Measurements from ENCODE around the gene MFSD12. TPM values are rescaled to one million over a fixed set of nuclear protein-coding genes. Genes with fewer than 3 reads are reported as not detected.

The MFSD12 gene
- total RNA-seq, 1 donor from 2014 or later = 80.7 TPM

DNA sequence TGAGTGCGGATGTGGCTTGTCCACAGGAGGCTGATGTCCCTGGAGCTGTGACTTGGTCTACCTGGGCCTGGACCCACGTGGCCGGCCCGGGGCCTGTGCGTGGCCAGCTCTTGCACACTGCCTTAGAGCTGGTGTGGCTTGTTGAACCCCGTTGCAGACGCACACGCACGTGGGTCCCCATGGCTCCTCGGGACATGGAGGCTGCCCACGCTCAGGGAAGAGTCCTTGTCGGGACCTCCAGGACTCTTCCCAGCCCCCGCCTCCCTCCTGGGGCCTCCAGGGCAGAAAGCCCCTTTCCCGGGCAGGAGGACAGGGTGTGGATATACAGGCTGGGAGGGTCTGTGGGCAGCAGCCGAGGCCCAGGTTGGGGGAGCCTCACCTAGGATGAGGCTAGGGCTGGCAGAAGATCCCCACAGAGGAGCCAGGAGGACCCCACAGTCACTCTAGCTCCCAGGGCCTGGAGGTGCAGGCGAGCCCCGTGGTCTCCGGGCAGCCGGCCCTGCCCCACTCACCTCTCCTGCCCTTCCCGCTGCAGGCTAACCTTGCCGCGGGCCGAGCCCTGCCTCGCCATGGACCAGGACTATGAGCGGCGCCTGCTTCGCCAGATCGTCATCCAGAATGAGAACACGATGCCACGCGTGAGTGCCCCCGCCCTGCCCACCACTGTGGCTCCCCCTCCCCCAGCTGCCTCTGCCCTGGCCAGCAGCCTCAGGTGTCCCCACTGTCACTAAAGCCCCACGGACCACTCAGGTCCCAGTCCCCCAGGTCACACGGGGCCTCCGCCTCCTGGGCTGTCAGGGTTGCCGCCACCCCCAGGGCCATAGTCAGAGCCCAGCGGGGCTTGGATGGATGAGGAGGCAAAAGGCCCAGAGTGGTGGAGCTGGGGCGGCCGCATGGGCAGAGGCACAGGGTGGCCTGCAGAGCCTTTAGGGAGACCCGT is 34.7 kb downstream of the MFSD12 start:
- Histone ChIP-seq H3K9me3 (no peaks in the 10 kb centered on the region), H3K4me1 (peaks cover 2% of the 10 kb centered on the region), H3K36me3 (peaks cover 74% of the 10 kb centered on the region), H3K27ac (no peak overlapping the region), H3K4me3 (no peak overlapping the region), H3K27me3 (ENCODE audit: low read depth) (no peaks in the 10 kb centered on the region)
- ATAC-seq (no peak), DNase-seq (no peak)
- intact Hi-C loops (cut with DNase I) = no loop called here
- TF ChIP-seq, protein P1, sequence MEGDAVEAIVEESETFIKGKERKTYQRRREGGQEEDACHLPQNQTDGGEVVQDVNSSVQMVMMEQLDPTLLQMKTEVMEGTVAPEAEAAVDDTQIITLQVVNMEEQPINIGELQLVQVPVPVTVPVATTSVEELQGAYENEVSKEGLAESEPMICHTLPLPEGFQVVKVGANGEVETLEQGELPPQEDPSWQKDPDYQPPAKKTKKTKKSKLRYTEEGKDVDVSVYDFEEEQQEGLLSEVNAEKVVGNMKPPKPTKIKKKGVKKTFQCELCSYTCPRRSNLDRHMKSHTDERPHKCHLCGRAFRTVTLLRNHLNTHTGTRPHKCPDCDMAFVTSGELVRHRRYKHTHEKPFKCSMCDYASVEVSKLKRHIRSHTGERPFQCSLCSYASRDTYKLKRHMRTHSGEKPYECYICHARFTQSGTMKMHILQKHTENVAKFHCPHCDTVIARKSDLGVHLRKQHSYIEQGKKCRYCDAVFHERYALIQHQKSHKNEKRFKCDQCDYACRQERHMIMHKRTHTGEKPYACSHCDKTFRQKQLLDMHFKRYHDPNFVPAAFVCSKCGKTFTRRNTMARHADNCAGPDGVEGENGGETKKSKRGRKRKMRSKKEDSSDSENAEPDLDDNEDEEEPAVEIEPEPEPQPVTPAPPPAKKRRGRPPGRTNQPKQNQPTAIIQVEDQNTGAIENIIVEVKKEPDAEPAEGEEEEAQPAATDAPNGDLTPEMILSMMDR (IDR thresholded peaks at IDR 0.05) = no peak

DNA sequence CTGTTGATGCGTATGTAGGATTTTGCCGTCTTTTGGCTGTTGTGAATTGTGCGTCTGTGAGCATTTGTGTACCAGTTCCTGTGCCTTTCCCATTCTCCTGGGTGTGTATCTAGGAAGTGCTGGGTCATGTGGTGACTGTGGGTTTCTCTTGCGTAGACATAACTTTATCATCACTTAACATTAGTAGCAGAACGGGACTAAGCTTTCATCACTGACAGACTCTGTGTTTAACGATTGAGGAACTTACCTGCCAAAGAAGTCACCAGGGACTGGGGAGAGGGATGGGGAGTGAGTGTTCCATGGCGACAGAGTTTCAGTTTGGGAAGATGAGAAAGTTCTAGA is 36.3 kb downstream of the MFSD12 start:
- no peaks in the 10 kb centered on the region for H3K9me3 ChIP-seq
- no peak for ATAC-seq
- H3K36me3 ChIP-seq = peaks cover 65% of the 10 kb centered on the region
- TF ChIP-seq, protein P1 (IDR thresholded peaks at IDR 0.05) = no peak
- DNase-seq = no peak
- H3K4me3 ChIP-seq = no peak overlapping the region
- no peaks in the 10 kb centered on the region for H3K27me3 ChIP-seq (ENCODE audit: low read depth)
- intact Hi-C loops (cut with DNase I) = no loop called here
- no peak overlapping the region for H3K27ac ChIP-seq
- peaks cover 16% of the 10 kb centered on the region for H3K4me1 ChIP-seq

DNA sequence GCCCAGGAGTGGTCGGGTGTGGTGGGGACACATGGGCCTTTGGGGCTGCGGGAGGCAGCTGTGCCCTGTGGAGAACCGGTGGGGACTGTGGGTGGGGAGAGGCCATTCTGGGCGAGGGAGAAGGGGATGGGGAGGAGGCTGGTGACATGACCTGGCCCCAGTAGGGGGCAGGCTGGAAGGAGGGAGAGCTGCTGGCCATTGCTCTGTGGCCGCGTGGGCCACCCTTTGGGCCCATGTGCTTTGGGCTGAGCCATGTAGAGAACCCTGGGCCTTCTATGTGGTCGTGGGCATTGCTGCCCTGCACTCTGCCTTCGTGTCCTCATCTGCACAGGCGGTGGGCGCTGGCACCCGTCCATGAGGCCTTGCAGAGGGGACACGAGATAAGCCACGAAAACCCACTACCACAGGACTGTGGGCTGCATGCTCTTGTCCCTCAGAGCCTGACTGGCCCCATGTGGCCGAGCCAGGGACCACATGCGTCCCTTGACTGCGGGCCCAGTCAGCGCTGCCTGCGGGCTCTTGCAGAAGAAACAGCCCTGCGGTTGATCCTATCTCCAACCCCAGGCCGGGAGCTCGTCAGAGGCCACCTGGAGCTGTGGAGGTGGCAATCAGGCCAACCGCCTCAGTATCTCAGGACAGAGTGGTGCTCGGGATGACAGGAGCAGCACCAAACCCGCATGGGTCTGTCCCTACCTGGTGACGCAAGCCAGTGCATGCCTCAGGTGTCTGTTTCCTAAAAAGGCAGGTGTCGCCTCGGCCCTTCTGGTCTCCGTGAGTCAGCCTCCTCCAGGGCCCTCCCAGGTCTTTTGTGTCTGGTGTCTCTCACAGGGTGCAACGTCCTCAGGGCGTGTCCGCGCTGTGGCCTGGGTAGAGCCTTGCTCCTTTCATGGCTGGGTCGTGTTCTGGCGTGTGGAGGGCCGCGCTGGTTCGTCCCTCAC is 37.0 kb downstream of the MFSD12 start:
- intact Hi-C loops (cut with DNase I) = no loop called here
- ATAC-seq (no peak), DNase-seq (no peak)
- Histone ChIP-seq H3K4me1 (peaks cover 18% of the 10 kb centered on the region), H3K27ac (no peak overlapping the region), H3K36me3 (peaks cover 61% of the 10 kb centered on the region), H3K4me3 (no peak overlapping the region), H3K27me3 (ENCODE audit: low read depth) (no peaks in the 10 kb centered on the region), H3K9me3 (no peaks in the 10 kb centered on the region)
- TF ChIP-seq, protein P1 (IDR thresholded peaks at IDR 0.05) = no peak

DNA sequence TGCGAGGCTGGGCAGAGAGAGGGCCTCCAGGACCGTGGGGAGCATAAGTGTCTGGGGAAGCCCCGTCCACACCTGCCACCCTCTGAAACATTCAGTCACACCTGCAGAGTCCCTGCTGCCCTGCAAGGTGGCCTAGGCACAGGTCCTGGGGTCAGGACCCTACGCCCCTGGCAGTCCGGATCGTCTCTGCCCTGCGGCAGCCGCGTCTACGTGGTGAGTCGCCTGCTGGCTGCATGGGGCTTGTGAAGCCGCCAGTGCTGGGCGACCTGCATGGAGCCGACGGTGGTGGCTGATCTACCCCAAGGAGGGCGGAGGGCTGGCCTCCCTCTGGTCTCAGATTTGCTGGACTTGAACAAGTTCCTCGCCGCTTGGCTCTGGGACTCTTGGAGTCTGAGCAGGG is 38.3 kb downstream of the MFSD12 start:
- H3K27ac ChIP-seq = no peak overlapping the region
- peaks cover 49% of the 10 kb centered on the region for H3K36me3 ChIP-seq
- H3K4me1 ChIP-seq = peaks cover 18% of the 10 kb centered on the region
- no peak overlapping the region for H3K4me3 ChIP-seq
- no peaks in the 10 kb centered on the region for H3K9me3 ChIP-seq
- TF ChIP-seq, protein P1 (IDR thresholded peaks at IDR 0.05) = no peak
- intact Hi-C loops (cut with DNase I) = no loop called here
- ATAC-seq = no peak
- DNase-seq = no peak
- H3K27me3 ChIP-seq (ENCODE audit: low read depth) = no peaks in the 10 kb centered on the region

DNA sequence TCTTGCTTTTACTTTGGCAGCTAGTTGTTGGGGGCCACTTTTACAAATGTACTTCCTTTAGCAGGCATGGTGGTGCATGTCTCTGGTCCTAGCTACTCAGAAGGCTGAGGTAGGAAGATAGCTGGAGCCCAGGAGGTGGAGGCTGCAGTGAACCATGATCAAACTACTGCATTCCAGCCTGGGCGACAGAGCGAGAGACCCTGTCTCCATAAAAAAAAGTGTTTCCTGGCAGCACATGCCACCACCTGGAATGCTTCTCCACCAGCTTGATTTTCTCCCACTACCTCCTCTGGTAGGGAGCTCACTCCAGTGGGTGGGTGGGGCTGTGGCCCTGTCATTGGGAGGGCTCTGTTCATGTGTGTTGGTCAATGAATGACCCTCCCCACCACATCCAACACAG is 38.7 kb downstream of the MFSD12 start:
- DNase-seq (no peak), ATAC-seq (no peak)
- Histone ChIP-seq H3K27ac (no peak overlapping the region), H3K36me3 (peaks cover 44% of the 10 kb centered on the region), H3K4me1 (peaks cover 18% of the 10 kb centered on the region), H3K27me3 (ENCODE audit: low read depth) (no peaks in the 10 kb centered on the region), H3K9me3 (no peaks in the 10 kb centered on the region), H3K4me3 (no peak overlapping the region)
- TF ChIP-seq, protein P1 (IDR thresholded peaks at IDR 0.05) = no peak
- intact Hi-C loops (cut with DNase I) = no loop called here

Data from lower lobe of right lung (tissue), 2 donors.